GM10847 (cell line): ENCODE measurements around the gene GALM.

Experiments used
- POLR2A ChIP-seq: IDR thresholded peaks from 2 replicates; pipeline ENCODE4 v1.6.1; 2011; ENCODE audit not compliant: insufficient read length; ENCODE audit errors: extremely low read depth

Gene GALM

GRCh38 chr2:38763228-38763627, 97.3 kb downstream of the GALM start:
- TF ChIP-seq POLR2A, result no peak

- TF ChIP-seq POLR2A, result no peak
Observed at GRCh38 chr2:38763728-38764127, 97.8 kb downstream of the GALM start.

- TF ChIP-seq POLR2A, result no peak
Observed at GRCh38 chr2:38765149-38765548, 99.2 kb downstream of the GALM start.

- TF ChIP-seq POLR2A, result no peak
Observed at GRCh38 chr2:38765551-38765950, 99.6 kb downstream of the GALM start.

- TF ChIP-seq POLR2A, result no peak
Observed at GRCh38 chr2:38771632-38772031, 105.7 kb downstream of the GALM start.

- TF ChIP-seq POLR2A, result no peak
Observed at GRCh38 chr2:38775097-38775920, 109.4 kb downstream of the GALM start.

GRCh38 chr2:38775921-38776225, 110.0 kb downstream of the GALM start:
- no peak for TF ChIP-seq POLR2A

GRCh38 chr2:38776531-38776930, 110.6 kb downstream of the GALM start:
- no peak for TF ChIP-seq POLR2A

- TF ChIP-seq POLR2A, result no peak
Observed at GRCh38 chr2:38778687-38779082, 112.8 kb downstream of the GALM start.

GRCh38 chr2:38783586-38783985, 117.7 kb downstream of the GALM start:
- TF ChIP-seq POLR2A, result no peak
